H54 (cell line): ENCODE results near the gene TMEM132D.

ENCODE experiments used
- DNase-seq: peaks from one replicate; pipeline ENCODE4 v3.0.0; 2011; ENCODE audit warnings: low spot score, mixed read lengths; ENCODE audit not compliant: insufficient read length
- FAIRE-seq: peaks from 3 replicates; lab custom pipeline; 2011; peaks lifted over from hg19 to GRCh38; lab: Jason Lieb, UNC
- POLR2A ChIP-seq: IDR thresholded peaks from 2 replicates; pipeline ENCODE4 v1.6.1; 2011; ENCODE audit warnings: low read depth, mild to moderate bottlenecking, low read length

The TMEM132D gene

GRCh38 chr12:129241852-129242251 lies 662.0 kb downstream of the TMEM132D start:
- DNase-seq (no peak), FAIRE-seq (no peak)
- no peak for TF ChIP-seq POLR2A

GRCh38 chr12:129237881-129238280 lies 665.9 kb downstream of the TMEM132D start:
- DNase-seq (no peak), FAIRE-seq (no peak)
- no peak for TF ChIP-seq POLR2A

- no peak for FAIRE-seq
- DNase-seq, result no peak
- TF ChIP-seq POLR2A, result no peak
Observed at GRCh38 chr12:129234209-129234608, 669.6 kb downstream of the TMEM132D start.

- no peak for TF ChIP-seq POLR2A
- FAIRE-seq, result no peak
Observed at GRCh38 chr12:129231491-129231890, 672.3 kb downstream of the TMEM132D start.

GRCh38 chr12:129230995-129231394 lies 672.8 kb downstream of the TMEM132D start:
- FAIRE-seq, result no peak
- no peak for DNase-seq
- TF ChIP-seq POLR2A, result no peak

More at GRCh38 chr12:129231491-129231890, 672.3 kb downstream of the TMEM132D start:
- DNase-seq, result no peak

- no peak for TF ChIP-seq POLR2A
- DNase-seq, result no peak
- no peak for FAIRE-seq
Observed at GRCh38 chr12:129226851-129227250, 677.0 kb downstream of the TMEM132D start.

GRCh38 chr12:129226005-129226404 lies 677.8 kb downstream of the TMEM132D start:
- FAIRE-seq (no peak), DNase-seq (no peak)
- TF ChIP-seq POLR2A, result no peak

- TF ChIP-seq POLR2A, result no peak
- DNase-seq (no peak), FAIRE-seq (no peak)
Observed at GRCh38 chr12:129215556-129215955, 688.3 kb downstream of the TMEM132D start.

GRCh38 chr12:129213551-129213950 lies 690.3 kb downstream of the TMEM132D start:
- no peak for FAIRE-seq
- TF ChIP-seq POLR2A, result no peak
- no peak for DNase-seq

GRCh38 chr12:129211862-129212630 lies 691.8 kb downstream of the TMEM132D start:
- TF ChIP-seq POLR2A, result no peak
- FAIRE-seq (no peak), DNase-seq (no peak)

- TF ChIP-seq POLR2A, result no peak
- FAIRE-seq (no peak), DNase-seq (no peak)
Observed at GRCh38 chr12:129208566-129208965, 695.3 kb downstream of the TMEM132D start.

- no peak for DNase-seq
- no peak for FAIRE-seq
- no peak for TF ChIP-seq POLR2A
Observed at GRCh38 chr12:129207084-129207483, 696.7 kb downstream of the TMEM132D start.

GRCh38 chr12:129203456-129203855 lies 700.4 kb downstream of the TMEM132D start:
- TF ChIP-seq POLR2A, result no peak
- DNase-seq (no peak), FAIRE-seq (no peak)

GRCh38 chr12:129202109-129202814 lies 701.6 kb downstream of the TMEM132D start:
- DNase-seq (no peak), FAIRE-seq (no peak)
- no peak for TF ChIP-seq POLR2A
